ENCODE measurements around the gene USP12.
A peak's percentile ranks its signal among the peaks of the same experiment; 100 is the strongest.

USP12 gene

DNA sequence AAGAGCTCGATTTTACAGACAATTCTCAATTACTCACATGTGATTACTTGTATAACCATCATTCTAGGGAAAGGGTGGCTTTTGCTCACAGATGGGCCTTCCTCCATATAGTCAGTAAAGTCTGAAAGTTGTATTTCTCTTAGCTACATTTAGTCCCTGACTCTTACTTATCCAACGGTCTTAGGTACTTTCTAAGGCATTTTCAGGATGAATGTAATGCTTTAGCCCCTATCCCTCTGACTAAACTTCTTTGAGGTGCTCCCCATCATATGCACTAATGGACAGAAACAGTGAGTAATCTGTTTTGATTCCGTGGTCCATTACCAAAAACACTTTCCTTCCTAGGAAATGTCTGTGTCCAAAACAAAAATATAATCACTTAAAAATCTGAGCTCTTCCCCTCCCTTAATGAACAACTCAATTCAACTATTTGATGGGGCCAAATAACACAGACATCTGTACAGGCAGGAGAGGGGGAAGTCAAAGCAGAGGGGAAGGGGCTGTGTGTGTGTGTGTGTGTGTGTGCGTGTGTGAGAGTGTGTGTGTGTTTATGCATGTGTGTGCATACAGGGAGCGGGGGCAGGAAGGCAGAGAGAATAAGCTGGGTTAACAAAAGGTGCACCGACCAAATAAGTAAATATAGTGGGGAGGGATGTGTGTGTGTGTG lies 84.9 kb downstream of the USP12 start:
- TF ChIP-seq, protein P1, sequence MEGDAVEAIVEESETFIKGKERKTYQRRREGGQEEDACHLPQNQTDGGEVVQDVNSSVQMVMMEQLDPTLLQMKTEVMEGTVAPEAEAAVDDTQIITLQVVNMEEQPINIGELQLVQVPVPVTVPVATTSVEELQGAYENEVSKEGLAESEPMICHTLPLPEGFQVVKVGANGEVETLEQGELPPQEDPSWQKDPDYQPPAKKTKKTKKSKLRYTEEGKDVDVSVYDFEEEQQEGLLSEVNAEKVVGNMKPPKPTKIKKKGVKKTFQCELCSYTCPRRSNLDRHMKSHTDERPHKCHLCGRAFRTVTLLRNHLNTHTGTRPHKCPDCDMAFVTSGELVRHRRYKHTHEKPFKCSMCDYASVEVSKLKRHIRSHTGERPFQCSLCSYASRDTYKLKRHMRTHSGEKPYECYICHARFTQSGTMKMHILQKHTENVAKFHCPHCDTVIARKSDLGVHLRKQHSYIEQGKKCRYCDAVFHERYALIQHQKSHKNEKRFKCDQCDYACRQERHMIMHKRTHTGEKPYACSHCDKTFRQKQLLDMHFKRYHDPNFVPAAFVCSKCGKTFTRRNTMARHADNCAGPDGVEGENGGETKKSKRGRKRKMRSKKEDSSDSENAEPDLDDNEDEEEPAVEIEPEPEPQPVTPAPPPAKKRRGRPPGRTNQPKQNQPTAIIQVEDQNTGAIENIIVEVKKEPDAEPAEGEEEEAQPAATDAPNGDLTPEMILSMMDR (IDR thresholded peaks at IDR 0.05; ENCODE audit: control insufficient read depth, insufficient read depth, low read depth, low read length, missing control alignments) = no peak
- DNase-seq (ENCODE audit: low read depth) = no peak
- H3K4me3 ChIP-seq (ENCODE audit: control insufficient read depth, low read depth, low read length) = no peak overlapping the region

DNA sequence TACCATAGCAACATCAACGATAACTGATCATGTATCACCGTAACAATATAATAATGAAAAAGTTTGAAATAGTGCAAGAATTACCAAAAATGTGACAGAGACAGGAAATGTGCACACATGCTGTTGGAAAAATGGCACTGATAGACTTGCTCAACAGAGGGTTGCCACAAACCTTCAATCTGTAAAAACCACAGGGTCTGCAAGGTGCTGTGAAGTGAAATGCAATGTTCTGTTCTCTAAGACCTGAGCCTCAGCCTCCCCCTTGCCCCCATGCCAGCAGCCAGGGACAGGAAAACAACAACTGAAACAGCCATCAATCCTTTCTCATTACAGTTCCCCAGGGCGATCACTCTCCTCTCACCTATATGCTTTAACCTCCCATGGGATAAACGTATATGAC lies 88.4 kb downstream of the USP12 start:
- no peak for DNase-seq (ENCODE audit: low read depth)
- TF ChIP-seq, protein P1 (IDR thresholded peaks at IDR 0.05; ENCODE audit: control insufficient read depth, insufficient read depth, low read depth, low read length, missing control alignments) = no peak

DNA sequence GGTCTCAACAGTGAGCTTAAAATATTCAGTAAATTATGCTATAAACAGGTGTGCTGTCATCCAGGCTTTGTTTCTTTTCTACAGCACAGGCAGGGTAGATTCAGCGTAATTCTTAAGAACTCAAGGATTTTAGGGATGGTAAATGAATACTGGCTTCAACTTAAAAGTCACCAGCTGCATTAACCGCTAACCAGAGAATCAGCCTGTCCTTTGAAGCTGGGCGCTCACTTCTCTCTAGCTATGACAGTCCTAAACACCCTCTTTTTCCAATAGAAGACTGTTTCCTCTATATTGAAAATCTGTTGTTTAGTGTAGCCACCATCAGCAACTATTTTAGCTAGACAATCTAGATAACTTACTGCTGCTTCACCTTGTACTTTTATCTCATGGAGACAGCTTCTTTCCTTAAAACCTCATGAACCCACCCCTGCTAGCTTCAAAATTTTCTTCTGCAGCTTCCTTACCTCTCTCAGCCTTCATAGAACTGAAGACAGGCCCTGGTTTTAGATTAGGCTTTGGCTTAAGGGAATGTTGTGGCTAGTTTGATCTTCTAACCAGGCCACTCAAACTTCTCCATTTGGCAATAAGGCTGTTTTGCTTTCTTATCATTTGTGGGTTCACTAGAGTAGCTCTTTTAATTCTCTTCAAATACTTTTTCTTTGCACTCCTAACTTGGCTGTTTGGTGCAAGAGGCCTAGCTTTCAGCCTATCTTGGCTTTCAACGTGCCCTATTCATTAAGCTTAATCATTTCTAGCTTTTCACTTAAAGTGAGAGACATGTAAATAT lies 89.5 kb downstream of the USP12 start:
- DNase-seq (ENCODE audit: low read depth) = no peak
- TF ChIP-seq, protein P1 (IDR thresholded peaks at IDR 0.05; ENCODE audit: control insufficient read depth, insufficient read depth, low read depth, low read length, missing control alignments) = no peak
- H3K4me3 ChIP-seq (ENCODE audit: control insufficient read depth, low read depth, low read length) = no peak overlapping the region

More for the DNA sequence above, 88.4 kb downstream of the USP12 start:
- H3K4me3 ChIP-seq (ENCODE audit: control insufficient read depth, low read depth, low read length) = no peak overlapping the region

DNA sequence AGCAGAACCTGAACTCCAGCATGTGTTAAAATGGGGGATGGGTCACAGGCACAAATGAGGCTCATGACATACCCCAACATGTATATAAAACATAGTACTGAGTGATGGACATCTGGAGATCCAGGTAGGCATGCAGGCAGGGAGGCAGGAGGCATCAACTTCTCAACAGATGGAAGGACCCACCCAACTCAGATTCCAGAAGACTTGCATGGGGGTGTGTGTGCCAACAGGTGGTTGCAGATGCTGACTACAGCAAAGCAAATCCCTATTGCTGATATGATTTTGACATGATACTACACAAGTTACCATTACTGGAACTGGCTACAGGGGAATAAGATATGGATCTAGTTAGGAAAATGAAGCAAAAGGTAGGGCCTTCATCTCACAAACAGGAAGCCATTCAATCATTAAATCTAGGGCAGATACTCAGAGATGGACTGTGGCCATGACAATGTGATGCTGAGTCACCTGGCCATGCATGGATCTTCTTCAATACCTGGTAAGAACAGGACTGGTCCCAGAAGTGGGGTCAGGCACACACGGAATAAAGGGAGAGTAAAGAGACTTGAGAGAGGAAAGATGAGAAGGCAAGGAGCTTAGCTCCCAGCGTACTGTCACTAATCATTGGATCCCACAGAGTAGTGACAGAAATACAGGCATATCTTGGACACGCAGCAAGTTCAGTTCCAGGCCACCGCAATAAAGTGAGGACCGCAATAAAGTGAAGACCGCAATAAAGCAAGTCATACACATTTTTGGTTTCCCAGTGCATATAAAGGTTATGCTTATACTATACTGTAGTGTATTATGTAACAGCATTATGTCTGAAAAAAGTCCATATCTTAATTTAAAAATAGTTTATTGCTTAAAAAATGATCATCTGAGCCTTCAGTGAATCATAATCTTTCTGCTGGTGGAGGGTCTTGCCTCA lies 91.3 kb downstream of the USP12 start:
- no peak for DNase-seq (ENCODE audit: low read depth)
- no peak overlapping the region for H3K4me3 ChIP-seq (ENCODE audit: control insufficient read depth, low read depth, low read length)
- TF ChIP-seq, protein P1 (IDR thresholded peaks at IDR 0.05; ENCODE audit: control insufficient read depth, insufficient read depth, low read depth, low read length, missing control alignments) = no peak

DNA sequence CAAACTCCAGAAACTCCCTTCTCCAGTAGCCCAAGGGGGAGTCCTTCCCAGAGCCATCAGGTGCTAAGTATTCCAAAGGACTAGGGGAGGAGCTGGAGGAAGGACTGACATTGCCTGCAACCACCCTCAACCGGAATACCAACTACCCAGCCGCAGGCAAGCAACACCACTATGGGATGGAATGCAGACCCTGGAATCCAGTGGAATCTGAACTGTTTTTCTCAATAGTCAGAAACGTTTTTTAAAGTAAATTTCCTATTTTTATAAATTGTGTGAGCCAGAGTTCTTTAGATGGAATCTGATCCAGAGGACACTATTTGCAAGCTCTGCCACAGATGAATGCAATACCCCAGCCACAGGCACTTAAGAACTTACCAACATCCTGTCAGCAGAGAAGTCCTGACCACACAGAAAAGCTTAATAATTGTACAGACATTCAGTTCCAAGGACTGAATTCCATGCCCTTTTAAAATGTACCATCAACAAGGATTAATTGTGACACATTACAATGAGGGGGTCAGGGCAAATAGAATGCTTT lies 92.1 kb downstream of the USP12 start:
- TF ChIP-seq, protein P1 (IDR thresholded peaks at IDR 0.05; ENCODE audit: control insufficient read depth, insufficient read depth, low read depth, low read length, missing control alignments) = no peak
- H3K4me3 ChIP-seq (ENCODE audit: control insufficient read depth, low read depth, low read length) = no peak overlapping the region
- DNase-seq (ENCODE audit: low read depth) = peak; percentile 86

DNA sequence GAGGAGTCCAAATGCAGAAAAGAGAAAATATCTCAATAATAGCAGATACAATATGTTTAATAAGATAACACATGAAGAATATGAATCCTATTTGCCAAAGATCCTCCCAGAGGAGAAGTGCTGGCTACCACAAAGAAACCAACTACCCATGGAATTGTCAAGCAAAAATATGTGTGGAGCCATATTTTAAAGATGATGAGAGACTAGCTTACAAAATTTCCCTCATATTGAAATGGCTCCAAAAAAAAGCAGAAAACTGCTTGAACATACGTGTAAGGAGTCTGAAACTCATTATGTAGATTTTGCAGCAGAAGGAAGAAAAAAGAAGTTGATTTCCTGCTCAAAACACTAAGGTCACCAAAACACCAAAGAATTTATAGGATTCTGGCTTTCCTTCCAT lies 94.2 kb downstream of the USP12 start:
- TF ChIP-seq, protein P1 (IDR thresholded peaks at IDR 0.05; ENCODE audit: control insufficient read depth, insufficient read depth, low read depth, low read length, missing control alignments) = no peak
- H3K4me3 ChIP-seq (ENCODE audit: control insufficient read depth, low read depth, low read length) = no peak overlapping the region
- DNase-seq (ENCODE audit: low read depth) = no peak
